NCI-H1417 (cell line): Measurements from ENCODE around the gene SAMD8.

Source experiments
- DNase-seq, 3 experiments: peaks; one replicate each; lab custom pipeline; 2025; lab: John Stamatoyannopoulos, UW

SAMD8 gene

DNA sequence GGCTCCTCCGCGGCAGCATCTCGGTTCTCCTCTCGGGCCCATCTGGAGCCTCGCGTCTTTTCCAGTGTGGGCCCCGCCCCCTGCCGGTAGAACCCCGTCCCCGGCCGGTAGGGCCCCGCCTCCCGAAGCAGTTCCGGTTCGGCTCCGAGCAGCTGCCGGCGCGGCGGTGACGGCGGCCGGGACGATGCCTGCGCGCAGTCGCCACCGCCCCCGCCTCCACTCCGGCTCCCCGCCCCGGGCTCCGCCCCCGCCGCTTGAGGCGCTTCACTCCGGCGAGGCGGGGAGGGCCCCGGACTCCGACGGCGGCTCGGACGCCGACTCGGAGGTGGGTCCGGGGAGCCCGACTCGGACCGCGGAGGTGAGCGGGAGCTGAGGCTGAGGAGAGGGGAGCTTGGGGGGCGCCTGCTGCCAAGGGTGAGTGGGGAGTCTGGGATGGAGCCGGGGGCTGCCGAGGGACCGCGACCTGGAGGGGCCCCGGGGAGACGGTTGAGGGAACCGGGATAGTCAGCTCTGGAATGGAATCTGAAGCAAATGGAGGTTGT is at the start of gene SAMD8:
Gene SAMD8, plus strand, starts transcription at position 292 of the 542 bp plus-strand sequence. CDS start 38,873 bp downstream, outside the sequence.
- peak; percentile 82 to 91 (median 88) for DNase-seq

- DNase-seq: no peak
Measured at GRCh38 chr10:75061709-75062505, 49.5 kb upstream of the SAMD8 start.

- DNase-seq: peak in 1 of 3 experiments; percentile 6
Measured at GRCh38 chr10:75062506-75063299, 48.8 kb upstream of the SAMD8 start.

DNA sequence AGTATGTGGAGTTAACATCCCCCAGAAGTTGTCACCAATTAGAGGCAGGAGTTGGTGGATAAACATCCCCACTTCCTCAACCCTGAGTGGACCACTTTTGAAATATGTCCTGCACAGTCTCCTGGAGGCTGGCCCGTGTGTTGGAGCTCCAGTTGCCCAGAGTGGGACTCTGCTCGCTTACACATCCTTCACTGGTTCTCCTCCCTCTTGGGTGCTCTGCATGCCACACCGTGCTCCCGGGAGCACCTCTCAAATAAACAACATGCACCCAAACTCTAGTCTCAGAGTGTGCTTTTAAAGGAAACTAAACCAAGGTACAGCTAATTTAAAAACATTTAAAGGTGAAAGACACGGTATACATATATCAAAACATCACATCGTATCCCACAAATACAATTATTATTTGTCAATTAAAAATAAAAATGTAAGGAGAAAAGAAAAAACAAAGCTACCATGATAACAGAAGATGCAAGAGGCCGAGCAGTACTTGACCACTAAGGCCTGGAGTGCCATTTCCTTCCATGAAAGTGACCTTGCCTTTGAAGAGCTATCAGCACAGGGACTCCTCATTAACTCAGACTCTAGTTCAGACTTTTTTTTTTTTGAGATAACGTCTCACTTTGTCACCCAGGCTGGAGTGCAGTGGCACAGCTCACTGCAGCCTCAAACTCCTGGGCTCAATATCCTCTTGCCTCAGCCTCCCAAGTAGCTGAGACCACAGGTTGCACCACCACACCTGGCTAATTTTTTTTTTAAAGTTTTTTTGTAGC is 47.8 kb upstream of the SAMD8 start:
- no peak for DNase-seq

GRCh38 chr10:75065076-75065475 is 46.4 kb upstream of the SAMD8 start:
- DNase-seq: no peak

GRCh38 chr10:75066271-75066670 is 45.2 kb upstream of the SAMD8 start:
- DNase-seq: no peak

DNA sequence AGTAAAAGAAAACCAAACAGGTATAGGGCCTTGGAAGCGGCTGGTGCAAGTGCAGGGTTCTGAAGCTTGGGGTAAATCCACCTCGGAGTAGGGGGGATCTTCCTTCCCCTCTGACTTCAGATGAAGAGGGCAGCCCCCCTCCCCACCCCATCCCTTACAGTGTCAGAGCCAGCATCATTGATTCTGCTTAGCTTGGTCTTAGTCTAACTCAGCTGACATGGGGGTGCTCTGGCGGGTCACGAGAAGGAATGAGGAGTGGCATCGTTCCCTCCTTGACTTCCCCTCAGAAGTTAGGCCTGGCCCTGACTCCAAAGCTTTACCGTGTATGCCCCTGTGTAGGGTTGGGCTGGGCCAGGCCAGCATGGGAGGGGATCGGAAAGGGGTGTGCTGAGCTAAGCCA is 44.2 kb upstream of the SAMD8 start:
- no peak for DNase-seq

GRCh38 chr10:75068523-75068922 is 42.9 kb upstream of the SAMD8 start:
- no peak for DNase-seq

DNA sequence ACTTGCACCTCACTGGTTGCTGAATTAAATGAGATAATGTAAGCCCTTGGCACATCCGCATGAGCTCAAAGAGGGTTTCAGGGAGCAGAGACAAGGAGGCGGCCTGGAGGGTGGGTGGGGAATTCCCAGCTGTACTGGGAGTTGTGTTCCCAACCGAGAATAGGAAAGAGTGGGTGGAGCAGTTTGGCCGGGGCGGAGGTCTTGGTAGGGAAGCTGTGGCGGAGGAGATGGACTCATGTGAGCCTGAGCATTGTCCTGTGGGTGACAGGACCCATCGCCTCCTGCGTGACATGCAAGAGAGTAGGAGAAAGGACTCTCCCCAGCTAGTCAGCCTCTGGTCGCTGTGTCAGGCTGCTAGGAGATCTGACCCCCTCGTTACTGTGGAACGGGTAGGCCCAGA is 41.0 kb upstream of the SAMD8 start:
- DNase-seq: no peak

GRCh38 chr10:75070961-75071428 is 40.5 kb upstream of the SAMD8 start:
- DNase-seq: peak in 2 of 3 experiments; percentile 48 to 71

- no peak for DNase-seq
Measured at GRCh38 chr10:75071756-75072155, 39.7 kb upstream of the SAMD8 start.

- DNase-seq: no peak
Measured at GRCh38 chr10:75072727-75073126, 38.7 kb upstream of the SAMD8 start.

DNA sequence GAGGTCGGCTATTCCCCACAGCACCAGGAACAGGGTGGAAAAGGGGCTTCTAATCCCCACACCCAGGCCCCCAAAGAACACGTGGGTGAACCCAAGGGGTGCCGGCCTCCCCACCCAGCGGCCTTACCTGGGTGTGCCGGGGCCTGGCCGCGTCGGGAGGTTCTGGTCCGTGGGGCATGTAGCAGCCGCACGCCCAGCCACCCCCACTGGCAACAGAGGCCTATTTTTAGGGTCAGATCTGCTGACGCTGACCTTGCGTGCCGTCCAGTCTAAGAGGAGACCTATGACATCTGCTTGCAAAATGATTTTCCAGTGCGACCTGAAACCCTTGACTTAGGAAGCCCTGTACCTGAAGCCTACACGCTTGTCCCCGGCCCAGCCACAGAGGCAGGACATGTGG is 38.0 kb upstream of the SAMD8 start:
- no peak for DNase-seq

DNA sequence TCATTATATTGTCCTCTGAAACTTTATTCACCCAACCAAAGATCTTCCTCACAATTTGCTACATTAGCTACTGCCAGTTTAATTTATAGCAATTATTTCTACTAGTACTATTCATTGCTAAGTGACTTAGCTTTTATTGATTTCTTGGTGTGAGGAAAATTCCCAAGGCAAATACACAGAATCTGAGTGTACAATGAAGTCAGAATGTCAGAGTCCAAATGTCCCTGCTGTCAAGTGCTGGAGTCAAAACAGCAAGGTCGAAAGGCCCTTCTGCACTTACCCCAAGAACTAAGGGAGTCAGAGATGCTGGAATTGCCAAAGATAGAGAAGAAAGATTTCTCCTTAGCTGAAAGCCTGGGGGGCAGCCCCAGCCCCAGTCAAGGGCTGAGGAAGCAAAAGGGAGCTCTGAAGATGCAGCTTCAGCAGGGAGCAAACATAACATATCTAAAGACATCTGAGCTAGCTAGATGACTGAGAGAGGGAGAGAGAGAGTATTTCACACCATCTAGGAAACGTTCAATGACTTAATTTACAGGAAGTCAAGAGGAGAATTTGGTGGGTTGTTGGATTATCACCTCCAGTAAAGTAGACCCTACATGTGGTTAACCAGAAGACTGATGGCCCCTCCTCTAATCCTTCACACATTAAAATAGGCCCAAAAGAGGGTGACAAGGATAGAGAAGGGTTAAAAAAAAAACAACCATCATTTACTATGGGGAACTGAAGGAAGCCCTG is 36.6 kb upstream of the SAMD8 start:
- DNase-seq: no peak

- no peak for DNase-seq
Measured at GRCh38 chr10:75076348-75076747, 35.1 kb upstream of the SAMD8 start.

DNA sequence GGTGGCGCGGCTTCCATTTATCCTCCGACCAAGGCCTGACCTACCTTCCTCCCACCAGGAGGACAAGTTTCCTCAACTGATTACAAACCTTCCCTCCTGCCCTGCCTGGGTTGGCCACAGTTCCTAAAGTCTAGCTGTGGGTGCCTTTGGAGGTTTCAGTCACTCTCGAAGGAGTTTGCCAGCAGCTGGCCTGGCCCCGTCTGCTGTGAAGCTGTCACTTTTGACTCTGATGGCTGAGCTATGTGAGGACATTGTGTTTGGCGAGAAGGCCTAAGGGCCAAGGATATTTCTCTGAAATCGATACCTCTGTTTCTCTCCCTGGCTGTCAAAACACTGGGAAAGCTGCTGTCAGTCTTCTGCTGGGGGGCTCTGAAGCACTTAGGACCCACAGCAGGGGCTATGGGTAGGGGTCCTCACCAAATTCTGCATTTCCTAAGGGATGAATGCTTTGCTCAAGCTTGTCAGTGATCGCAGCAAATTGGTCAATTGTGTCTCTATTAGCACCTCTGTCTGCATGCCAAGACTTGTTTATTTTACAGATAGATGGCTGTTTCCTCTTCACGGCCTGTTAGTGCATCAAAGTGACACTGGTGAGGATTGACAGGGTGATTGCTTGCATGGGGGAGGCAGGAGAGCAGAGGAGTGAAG is 31.9 kb upstream of the SAMD8 start:
- peak in 2 of 3 experiments; percentile 25 to 63 for DNase-seq

GRCh38 chr10:75080554-75080953 is 30.9 kb upstream of the SAMD8 start:
- DNase-seq: no peak

- no peak for DNase-seq
Measured at GRCh38 chr10:75081379-75081778, 30.1 kb upstream of the SAMD8 start.

DNA sequence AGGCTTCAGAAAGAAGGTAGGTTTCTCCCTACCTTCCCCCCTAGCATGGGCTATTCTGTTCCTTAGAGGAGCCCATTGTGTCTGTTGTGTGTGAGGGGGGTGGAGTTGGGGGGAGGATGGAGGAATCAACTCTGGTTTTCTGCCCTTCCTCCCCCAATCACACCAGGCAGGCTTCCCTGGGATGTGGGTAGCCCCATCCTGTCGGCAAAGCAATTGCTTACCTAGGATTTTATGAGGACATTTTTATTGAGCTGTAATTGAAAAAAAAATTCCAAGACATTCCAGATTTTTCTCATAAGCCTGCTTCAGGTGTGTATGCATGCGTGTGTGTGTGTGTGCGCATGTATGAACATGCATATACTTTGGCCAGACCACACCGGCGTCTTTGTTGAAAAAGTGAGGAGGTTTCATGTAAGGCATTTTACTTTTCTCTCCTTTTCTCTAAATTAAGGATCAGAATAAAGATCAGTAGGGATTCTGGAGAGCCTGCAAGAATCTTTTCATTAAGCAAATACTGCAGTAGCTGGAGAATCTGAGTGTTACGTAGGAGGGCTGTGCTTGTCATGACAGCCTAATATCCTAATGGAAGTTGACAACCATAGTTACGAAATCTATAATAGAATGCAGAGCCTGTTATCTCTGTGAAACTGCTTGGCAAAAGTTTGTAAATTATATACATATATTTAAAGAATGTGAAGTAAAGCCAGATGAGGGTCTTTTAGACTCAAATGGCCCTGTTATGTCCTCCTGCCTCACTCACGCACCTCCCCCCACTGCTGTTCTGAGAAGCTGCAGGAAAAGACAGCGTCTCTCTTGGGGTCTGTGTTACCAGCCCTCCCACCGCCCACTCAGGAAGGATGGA is 27.3 kb upstream of the SAMD8 start:
- no peak for DNase-seq
